HepG2 (cell line): ENCODE results near the gene PRCD. TPM values are rescaled to one million over a fixed set of nuclear protein-coding genes. Genes with fewer than 3 reads are reported as not detected.

Experiments used
- ATAC-seq: fragments of 200-7000 bp; cut with Tn5 transposase; 3 replicates; pipeline ENCODE4 v1.9.1; 2020; ENCODE audit warnings: mild to moderate bottlenecking, moderate library complexity
- BruUV-seq: library from RNA; stranded (reverse); fragments of 400-500 nt; replicated peaks from 2 replicates; lab custom pipeline; 2021; lab: Mats Ljungman, UMichigan
- CTCF ChIA-PET: fragments of 300-600 bp; formaldehyde crosslinking; extraction: SDS; loops from one replicate; lab custom pipeline; 2021; ENCODE audit warnings: low total read pairs, inconsistent platforms, low intra/inter-chr PET ratio; lab: Yijun Ruan, JAX
- POLR2A ChIA-PET: fragments of 350-600 bp; sonication (Branson Sonifier 250); formaldehyde crosslinking; loops from one replicate; lab custom pipeline; 2020; ENCODE audit warnings: antibody characterized with exemption, inconsistent platforms; lab: Yijun Ruan, JAX
- DNase-seq: peaks from one replicate; pipeline ENCODE4 v3.0.0-alpha.2; 2015; ENCODE audit warnings: low spot score
- FAIRE-seq: peaks from 3 replicates; lab custom pipeline; 2011; peaks lifted over from hg19 to GRCh38; lab: Jason Lieb, UNC
- H2AFZ ChIP-seq: one replicate; pipeline ENCODE4 v1.6.1; 2011; ENCODE audit warnings: low read length, inconsistent platforms
- H3K27ac ChIP-seq: fragments of 300-600 bp; 3 replicates; pipeline ENCODE4 v1.8.0; 2011; ENCODE audit warnings: mixed run types, mild to moderate bottlenecking, mixed read lengths, low read length, inconsistent platforms; ENCODE audit not compliant: insufficient read depth; ENCODE audit errors: extremely low read length
- H3K27me3 ChIP-seq, 2 experiments: fragments of 200-600 bp in 1 of 2; 2 replicates in 1 of 2; 3 replicates in 1 of 2; pipeline versions ENCODE4 v1.6.0 to v1.8.0; 2011; ENCODE audit warnings: low read length in 2 of 2, mild to moderate bottlenecking in 2 of 2, moderate library complexity in 2 of 2, inconsistent platforms in 1 of 2; ENCODE audit not compliant: insufficient read depth in 2 of 2, control insufficient read depth in 1 of 2
- H3K36me3 ChIP-seq, 2 experiments: fragments of 200-600 bp in 1 of 2; replicated peaks in 1 of 2; 2 replicates in 1 of 2; 3 replicates in 1 of 2; pipeline versions ENCODE4 v1.5.1 to v1.8.0; 2011; ENCODE audit warnings: low read length in 2 of 2, inconsistent platforms in 1 of 2; ENCODE audit not compliant: insufficient read depth in 2 of 2, control insufficient read depth in 1 of 2
- H3K4me1 ChIP-seq: 2 replicates; pipeline ENCODE4 v1.5.1; 2012; ENCODE audit warnings: low read length, inconsistent platforms; ENCODE audit not compliant: insufficient read depth
- H3K4me2 ChIP-seq: 2 replicates; pipeline ENCODE4 v1.6.0; 2011; ENCODE audit warnings: low read depth, low read length, inconsistent platforms
- H3K4me3 ChIP-seq, 3 experiments: fragments of 200-600 bp in 1 of 3; sonication (generic), shearing (Covaris generic) in 1 of 3; replicated peaks in 1 of 3; 2 replicates each; pipeline ENCODE4 v1.5.1; 2011 to 2016; ENCODE audit warnings: low read length in 3 of 3, inconsistent platforms in 2 of 3, low read depth in 2 of 3, mild to moderate bottlenecking in 2 of 3, control low read depth in 1 of 3, mixed read lengths in 1 of 3; ENCODE audit not compliant: insufficient read depth in 1 of 3
- H3K79me2 ChIP-seq: one replicate; pipeline ENCODE4 v1.6.1; 2011; ENCODE audit warnings: low read length, inconsistent platforms; ENCODE audit not compliant: insufficient read depth
- H3K9ac ChIP-seq: 2 replicates; pipeline ENCODE4 v1.6.0; 2011; ENCODE audit warnings: mild to moderate bottlenecking, low read depth, low read length, inconsistent platforms; ENCODE audit not compliant: insufficient read depth
- H3K9me3 ChIP-seq: 2 replicates; pipeline ENCODE4 v1.5.1; 2012; ENCODE audit warnings: mild to moderate bottlenecking, low read length
- H4K20me1 ChIP-seq: 2 replicates; pipeline ENCODE4 v1.6.0; 2011; ENCODE audit warnings: inconsistent platforms, mild to moderate bottlenecking, low read length, moderate library complexity; ENCODE audit not compliant: insufficient read depth
- MIER3 ChIP-seq: IDR thresholded peaks from 2 replicates; pipeline ENCODE4 v1.6.1; 2016; ENCODE audit warnings: missing compliant biosample characterization, borderline replicate concordance
- PCBP2 ChIP-seq: fragments of 200-400 bp; formaldehyde crosslinking; optimal IDR thresholded peaks from 2 replicates; pipeline ENCODE3; 2018; ENCODE audit warnings: low read length, low read depth; ENCODE audit not compliant: poor library complexity, severe bottlenecking
- ZBTB1 ChIP-seq: sonication (generic); formaldehyde crosslinking; IDR thresholded peaks from 2 replicates; pipeline ENCODE4 v1.4.0; 2020; ENCODE audit warnings: missing genetic modification reagents, borderline replicate concordance
- ZNF337 ChIP-seq: sonication (generic); formaldehyde crosslinking; IDR thresholded peaks from 2 replicates; pipeline ENCODE4 v1.5.1; 2020; ENCODE audit warnings: missing genetic modification reagents, low read depth, mild to moderate bottlenecking, borderline replicate concordance
- WGBS: methylation state at CpG from one replicate; pipeline ENCODE4 v1.1.6; 2017; ENCODE audit warnings: low lambda C conversion rate; 5-methylcytosine and 5-hydroxymethylcytosine counted together
- in situ Hi-C: cut with HindIII; loops from 2 replicates; pipeline ENCODE4 v1.10.0; 2017; ENCODE audit warnings: low pct_unique_long_range_greater_than_20kb; ENCODE audit not compliant: extremely low pct_ligation_motif_present
- intact Hi-C: fragments of 100-400 bp; cut with micrococcal nuclease; formaldehyde crosslinking; loops from one replicate; pipeline ENCODE4 v1.10.0; 2022; ENCODE audit not compliant: unreplicated experiment
- polyA plus RNA-seq, 8 experiments: library from polyadenylated mRNA; depleted of rRNA in 3 of 8; stranded (reverse) in 7 of 8; unstranded in 1 of 8; fragments of >200 nt; fragmentation: Illumina TruSeq in 4 of 8; extraction: Trizol in 4 of 8; gene quantifications; 2 replicates each; pipeline versions ENCODE4 v1.2.1 to v1.2.3, GENCODE V29; 2011 to 2016; ENCODE audit warnings: low read depth in 4 of 8, missing spikeins in 1 of 8, mixed read lengths in 1 of 8; ENCODE audit not compliant: insufficient read depth in 1 of 8
- total RNA-seq, 5 experiments: library from RNA; depleted of rRNA; stranded (reverse); fragments of >200 nt; fragmentation: Illumina TruSeq; extraction: Trizol; gene quantifications; 2 replicates each; pipeline ENCODE4 v1.2.3, GENCODE V29; 2016; ENCODE audit warnings: low read depth in 1 of 5
- TF ChIP-seq, protein P1 (sequence below): sonication (generic); formaldehyde crosslinking; IDR thresholded peaks from 2 replicates; pipeline ENCODE4 v1.4.0; 2020; ENCODE audit warnings: missing genetic modification reagents, borderline replicate concordance

The PRCD gene
- total and polyA plus RNA-seq, 2 of the 13 experiments (the other 11 are each of a cell fraction or from before 2014, with no cell fraction given): 0.51 TPM; not detected in 1

DNA sequence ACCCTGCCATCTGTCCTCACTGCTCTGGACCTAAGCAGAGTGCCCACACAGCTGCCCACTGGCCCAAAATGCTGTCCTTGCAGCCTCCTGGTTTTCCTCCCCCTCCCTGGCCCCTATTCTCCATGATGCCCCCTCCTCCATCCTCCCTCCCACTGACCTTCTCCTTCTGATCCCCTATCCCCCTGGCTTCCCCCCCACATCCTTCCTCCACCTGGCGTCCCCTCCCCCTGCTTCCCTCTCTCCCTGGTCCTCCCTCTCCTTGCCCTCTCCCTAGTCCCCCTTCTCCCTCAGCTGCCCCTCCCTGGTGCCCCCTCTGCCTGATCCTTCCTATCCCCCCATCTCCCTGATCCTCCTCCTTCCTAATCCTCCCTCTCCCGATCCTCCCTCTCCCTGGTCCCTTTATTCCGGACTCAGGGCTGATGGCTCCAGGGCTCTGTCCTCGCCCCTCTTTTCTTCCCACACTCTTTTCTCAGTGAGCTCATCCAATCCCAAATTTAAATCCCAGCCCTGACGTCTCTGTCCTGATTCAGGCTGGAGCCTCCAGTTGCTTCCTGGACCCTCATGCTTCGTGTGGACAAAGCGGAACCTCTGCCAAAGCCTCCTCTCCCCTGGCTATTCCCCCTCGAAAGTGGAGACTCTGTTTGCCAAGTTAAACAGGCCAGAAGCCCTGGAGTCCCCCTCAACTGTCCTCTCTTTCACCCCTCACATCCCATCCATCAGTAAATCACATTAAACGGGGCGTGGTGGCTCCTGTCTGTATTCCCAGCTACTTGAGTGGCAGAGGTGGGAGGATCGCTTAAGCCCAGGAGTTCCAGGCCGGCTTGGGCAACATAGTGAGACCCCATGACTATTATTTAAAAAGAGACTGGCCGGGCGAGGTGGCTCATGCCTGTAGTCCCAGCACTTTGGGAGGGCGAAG lies 20.5 kb upstream of the PRCD start:
- H3K4me2 ChIP-seq: no peak overlapping the region
- H3K4me1 ChIP-seq: peaks cover 76% of the 10 kb centered on the region
- H3K27ac ChIP-seq: no peak overlapping the region
- intact Hi-C loops (no loop called here), in situ Hi-C loops (no loop called here)
- POLR2A ChIA-PET: interaction anchor here (1.0 to 1.8 kb wide), 5 partner anchors 14 to 153 kb away, joined by 3 to 6 read pairs (median 4); partner anchors contain the start of gene RHBDF2
- CTCF ChIA-PET: no interaction called here
- H3K27me3 ChIP-seq: peaks cover 10 to 44% of the 10 kb centered on the region in 2 experiments
- 35% methylated on average over 15 of the region's 15 CpGs for WGBS
- H2AFZ ChIP-seq: no peak overlapping the region
- no peak for DNase-seq
- no peaks in the 10 kb centered on the region for H3K36me3 ChIP-seq
- TF ChIP-seq ZNF337: no peak
- peak; percentile 36 for TF ChIP-seq PCBP2
- TF ChIP-seq, protein P1, sequence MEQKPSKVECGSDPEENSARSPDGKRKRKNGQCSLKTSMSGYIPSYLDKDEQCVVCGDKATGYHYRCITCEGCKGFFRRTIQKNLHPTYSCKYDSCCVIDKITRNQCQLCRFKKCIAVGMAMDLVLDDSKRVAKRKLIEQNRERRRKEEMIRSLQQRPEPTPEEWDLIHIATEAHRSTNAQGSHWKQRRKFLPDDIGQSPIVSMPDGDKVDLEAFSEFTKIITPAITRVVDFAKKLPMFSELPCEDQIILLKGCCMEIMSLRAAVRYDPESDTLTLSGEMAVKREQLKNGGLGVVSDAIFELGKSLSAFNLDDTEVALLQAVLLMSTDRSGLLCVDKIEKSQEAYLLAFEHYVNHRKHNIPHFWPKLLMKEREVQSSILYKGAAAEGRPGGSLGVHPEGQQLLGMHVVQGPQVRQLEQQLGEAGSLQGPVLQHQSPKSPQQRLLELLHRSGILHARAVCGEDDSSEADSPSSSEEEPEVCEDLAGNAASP: no peak
- TF ChIP-seq ZBTB1 (CRISPR knock-in tag): no peak
- TF ChIP-seq MIER3: no peak
- BruUV-seq: no TSS peak
- no peak overlapping the region for H3K4me3 ChIP-seq
- no peaks in the 10 kb centered on the region for H3K79me2 ChIP-seq
- H3K9ac ChIP-seq: no peak overlapping the region
- H3K9me3 ChIP-seq: no peaks in the 10 kb centered on the region
- H4K20me1 ChIP-seq: no peaks in the 10 kb centered on the region
- no peak for ATAC-seq
- FAIRE-seq: no peak
